Neuronal stem cell (in vitro differentiated cells): ENCODE data around the gene PRAMEF15. TPM values are rescaled to one million over a fixed set of nuclear protein-coding genes. Genes with fewer than 3 reads are reported as not detected.
"Not testable (repeated sequence)": the region's sequence is repeated elsewhere in the genome, so short reads cannot be mapped to it uniquely, and the experiment has no call there.

Experiments
- DNase-seq: peaks from one replicate; pipeline ENCODE4 v3.0.0-alpha.2; 2013; ENCODE audit warnings: low spot score
- H2AFZ ChIP-seq: one replicate; pipeline ENCODE4 v1.6.1; 2013; ENCODE audit warnings: mild to moderate bottlenecking, low read length, inconsistent platforms
- H2AK5ac ChIP-seq: 2 replicates; pipeline ENCODE4 v1.6.1; 2013; ENCODE audit warnings: low read depth, mild to moderate bottlenecking, inconsistent platforms, low read length, moderate library complexity, mixed read lengths
- H2BK120ac ChIP-seq: 2 replicates; pipeline ENCODE4 v1.6.1; 2013; ENCODE audit warnings: low read depth, mild to moderate bottlenecking, inconsistent platforms, low read length, moderate library complexity, mixed read lengths
- H2BK12ac ChIP-seq: one replicate; pipeline ENCODE4 v1.6.1; 2013; ENCODE audit warnings: low read length, inconsistent platforms
- H2BK15ac ChIP-seq: 2 replicates; pipeline ENCODE4 v1.6.1; 2013; ENCODE audit warnings: mild to moderate bottlenecking, low read length, inconsistent platforms, mixed read lengths
- H2BK5ac ChIP-seq: one replicate; pipeline ENCODE4 v1.6.1; 2013; ENCODE audit warnings: inconsistent platforms, mild to moderate bottlenecking, low read length, moderate library complexity
- H3K14ac ChIP-seq: one replicate; pipeline ENCODE4 v1.6.1; 2013; ENCODE audit warnings: low read length, inconsistent platforms
- H3K18ac ChIP-seq: 2 replicates; pipeline ENCODE4 v1.6.1; 2013; ENCODE audit warnings: low read length, inconsistent platforms
- H3K23ac ChIP-seq: 2 replicates; pipeline ENCODE4 v1.6.1; 2013; ENCODE audit warnings: low read depth, mild to moderate bottlenecking, mixed read lengths, low read length, inconsistent platforms; ENCODE audit not compliant: poor library complexity
- H3K27ac ChIP-seq: replicated peaks from 3 replicates; pipeline ENCODE4 v1.5.1; 2013; ENCODE audit warnings: low read length, inconsistent platforms
- H3K27me3 ChIP-seq, 3 experiments: 2 replicates each; pipeline ENCODE4 v1.6.1; 2013; ENCODE audit warnings: low read length in 3 of 3, mild to moderate bottlenecking in 2 of 3, inconsistent platforms in 1 of 3, low read depth in 1 of 3, mixed read lengths in 1 of 3, moderate library complexity in 1 of 3; ENCODE audit not compliant: control insufficient read depth in 3 of 3, insufficient read depth in 3 of 3
- H3K36me3 ChIP-seq, 2 donors: replicated peaks in 1 of 2; 2 replicates each; pipeline ENCODE4 v1.6.1; 2013; ENCODE audit warnings: low read length in 2 of 2; ENCODE audit not compliant: control insufficient read depth in 2 of 2, insufficient read depth in 2 of 2
- H3K4ac ChIP-seq: 2 replicates; pipeline ENCODE4 v1.6.1; 2013; ENCODE audit warnings: inconsistent platforms, mild to moderate bottlenecking, low read length, moderate library complexity
- H3K4me1 ChIP-seq, 2 donors: 1 replicate in 1 of 2; 2 replicates in 1 of 2; pipeline ENCODE4 v1.6.1; 2013; ENCODE audit warnings: low read length in 2 of 2, low read depth in 1 of 2; ENCODE audit not compliant: control insufficient read depth in 2 of 2, insufficient read depth in 1 of 2
- H3K4me2 ChIP-seq: one replicate; pipeline ENCODE4 v1.6.1; 2013; ENCODE audit warnings: mild to moderate bottlenecking, low read length, inconsistent platforms; ENCODE audit not compliant: insufficient read depth, poor library complexity, severe bottlenecking
- H3K4me3 ChIP-seq, 2 donors: 2 replicates each; pipeline ENCODE4 v1.5.1; 2013; ENCODE audit warnings: low read length in 2 of 2, mild to moderate bottlenecking in 2 of 2, inconsistent platforms in 1 of 2, moderate library complexity in 1 of 2
- H3K79me1 ChIP-seq: one replicate; pipeline ENCODE4 v1.6.1; 2013; ENCODE audit warnings: low read depth, mild to moderate bottlenecking, inconsistent platforms, low read length, moderate library complexity
- H3K9ac ChIP-seq: one replicate; pipeline ENCODE4 v1.6.1; 2013; ENCODE audit warnings: mild to moderate bottlenecking, low read depth, low read length, inconsistent platforms; ENCODE audit not compliant: poor library complexity
- H3K9me3 ChIP-seq, 2 donors: replicated peaks in 1 of 2; 2 replicates each; pipeline versions ENCODE3 to v1.6.1; 2013; ENCODE audit warnings: low read length in 2 of 2, mild to moderate bottlenecking in 2 of 2, inconsistent platforms in 1 of 2, low read depth in 1 of 2, mixed read lengths in 1 of 2, moderate library complexity in 1 of 2; ENCODE audit not compliant: control insufficient read depth in 2 of 2, insufficient read depth in 1 of 2
- H4K8ac ChIP-seq: one replicate; pipeline ENCODE4 v1.6.1; 2013; ENCODE audit warnings: low read depth, mild to moderate bottlenecking, inconsistent platforms, low read length, moderate library complexity
- H4K91ac ChIP-seq: one replicate; pipeline ENCODE4 v1.6.1; 2013; ENCODE audit warnings: low read length, low read depth, mild to moderate bottlenecking, inconsistent platforms; ENCODE audit not compliant: poor library complexity
- WGBS, 2 donors: extraction: QIAGEN DNeasy Blood & Tissue Kit; methylation state at CpG; one replicate each; pipeline ENCODE4 v1.1.7; 2013; ENCODE audit warnings: missing lambda C conversion rate in 2 of 2, mixed read lengths in 1 of 2; ENCODE audit not compliant: insufficient read length in 2 of 2, insufficient replicate concordance in 1 of 2; ENCODE audit errors: extremely low coverage in 2 of 2; 5-methylcytosine and 5-hydroxymethylcytosine counted together
- polyA plus RNA-seq, 2 experiments: library from polyadenylated mRNA; stranded (reverse); fragments of 200-250 nt; gene quantifications; one replicate each; pipeline ENCODE4 v1.2.3, GENCODE V29; 2013

The PRAMEF15 gene
- polyA plus RNA-seq (2013, experiment 1 of 2), result not detected
- polyA plus RNA-seq (2013, experiment 2 of 2), result not detected

- not testable (repeated sequence) for H3K36me3 ChIP-seq, H2BK5ac ChIP-seq, H3K4me2 ChIP-seq, H3K14ac ChIP-seq, H3K23ac ChIP-seq, H3K4ac ChIP-seq, H2AFZ ChIP-seq, H3K9me3 ChIP-seq, H3K4me1 ChIP-seq, H2AK5ac ChIP-seq, H3K27ac ChIP-seq, H3K4me3 ChIP-seq, H4K8ac ChIP-seq, H2BK15ac ChIP-seq, DNase-seq, H3K27me3 ChIP-seq, H3K79me1 ChIP-seq, H2BK120ac ChIP-seq, H3K9ac ChIP-seq, H4K91ac ChIP-seq, H3K18ac ChIP-seq, H2BK12ac ChIP-seq
- no CpG with 5 or more reads among the region's 4 CpGs for WGBS, 2 donors
Measured at GRCh38 chr1:13315281-13315680, at the start of gene PRAMEF15. Gene PRAMEF15, plus strand, starts transcription at chr1:13315581. Its CDS starts 2,827 bp downstream, at chr1:13318408.

- H3K23ac ChIP-seq, H2BK120ac ChIP-seq, H2BK15ac ChIP-seq, H4K91ac ChIP-seq, H3K9me3 ChIP-seq, H3K18ac ChIP-seq, H3K4ac ChIP-seq, H3K14ac ChIP-seq, H3K4me2 ChIP-seq, H4K8ac ChIP-seq, H2BK5ac ChIP-seq, H2AK5ac ChIP-seq, H3K9ac ChIP-seq, H3K36me3 ChIP-seq, H3K4me1 ChIP-seq, H3K27me3 ChIP-seq, H2AFZ ChIP-seq, H3K27ac ChIP-seq, H2BK12ac ChIP-seq, H3K79me1 ChIP-seq, H3K4me3 ChIP-seq, DNase-seq: not testable (repeated sequence)
- no CpG with 5 or more reads among the region's 6 CpGs for WGBS, 2 donors
Measured at GRCh38 chr1:13277016-13277415, 38.4 kb upstream of the PRAMEF15 start.

- H3K4me1 ChIP-seq, H2AFZ ChIP-seq, H3K27me3 ChIP-seq, H3K14ac ChIP-seq, H3K9ac ChIP-seq, H3K18ac ChIP-seq, H2BK15ac ChIP-seq, H3K4me2 ChIP-seq, H3K23ac ChIP-seq, H2BK5ac ChIP-seq, DNase-seq, H2BK120ac ChIP-seq, H3K36me3 ChIP-seq, H3K9me3 ChIP-seq, H2BK12ac ChIP-seq, H3K4me3 ChIP-seq, H4K91ac ChIP-seq, H3K4ac ChIP-seq, H3K27ac ChIP-seq, H4K8ac ChIP-seq, H3K79me1 ChIP-seq, H2AK5ac ChIP-seq: not testable (repeated sequence)
- no CpG with 5 or more reads among the region's 3 CpGs for WGBS, 2 donors
Measured at GRCh38 chr1:13279617-13280016, 35.8 kb upstream of the PRAMEF15 start.

GRCh38 chr1:13285037-13285436 lies 30.3 kb upstream of the PRAMEF15 start, which contains the start of gene PRAMEF8:
Gene PRAMEF8, minus strand, starts transcription at chr1:13285137. Its CDS starts 1,046 bp downstream, at chr1:13284091.
- H2BK15ac ChIP-seq, H2BK120ac ChIP-seq, H4K91ac ChIP-seq, H2BK12ac ChIP-seq, H3K4me2 ChIP-seq, H2BK5ac ChIP-seq, H3K9ac ChIP-seq, DNase-seq, H3K18ac ChIP-seq, H3K27me3 ChIP-seq, H3K36me3 ChIP-seq, H4K8ac ChIP-seq, H3K4me3 ChIP-seq, H3K14ac ChIP-seq, H3K79me1 ChIP-seq, H2AFZ ChIP-seq, H3K4ac ChIP-seq, H3K9me3 ChIP-seq, H3K4me1 ChIP-seq, H3K27ac ChIP-seq, H3K23ac ChIP-seq, H2AK5ac ChIP-seq: not testable (repeated sequence)
- WGBS, 2 donors, result no CpG with 5 or more reads among the region's 1 CpG
